KMS-11 (cell line): ENCODE measurements around the gene NLK.

ENCODE experiments used
- H2AFZ ChIP-seq: fragments of 200-600 bp; sonication (generic); 2 replicates; pipeline ENCODE4 v1.6.1; 2016; ENCODE audit warnings: antibody characterized with exemption, mixed run types, low read depth
- H3K27ac ChIP-seq: fragments of 200-600 bp; sonication (generic); 2 replicates; pipeline ENCODE4 v1.6.1; 2016; ENCODE audit warnings: mild to moderate bottlenecking, mixed run types
- H3K27me3 ChIP-seq: fragments of 200-600 bp; sonication (generic); 2 replicates; pipeline ENCODE4 v1.6.1; 2017; ENCODE audit warnings: mild to moderate bottlenecking, low read depth, mixed run types, moderate library complexity; ENCODE audit not compliant: insufficient read depth
- H3K36me3 ChIP-seq: fragments of 200-600 bp; sonication (generic); 2 replicates; pipeline ENCODE4 v1.6.1; 2017; ENCODE audit warnings: mild to moderate bottlenecking, mixed run types; ENCODE audit not compliant: insufficient read depth
- H3K4me1 ChIP-seq: fragments of 200-600 bp; sonication (generic); 2 replicates; pipeline ENCODE4 v1.6.1; 2016; ENCODE audit warnings: mild to moderate bottlenecking, low read depth, mixed run types; ENCODE audit not compliant: poor library complexity, severe bottlenecking
- H3K4me2 ChIP-seq: fragments of 200-600 bp; sonication (generic); 2 replicates; pipeline ENCODE4 v1.7.0; 2016; ENCODE audit warnings: mild to moderate bottlenecking, mixed run types
- H3K4me3 ChIP-seq: fragments of 200-600 bp; sonication (generic); IDR thresholded peaks from 2 replicates; pipeline ENCODE4 v1.6.1; 2017; ENCODE audit warnings: low read depth, low read length, mixed read lengths; ENCODE audit not compliant: insufficient read depth
- H3K79me2 ChIP-seq: fragments of 200-600 bp; sonication (generic); 2 replicates; pipeline ENCODE4 v1.6.1; 2016; ENCODE audit warnings: low read depth, mixed run types; ENCODE audit not compliant: insufficient read depth
- H3K9ac ChIP-seq: fragments of 200-600 bp; sonication (generic); 2 replicates; pipeline ENCODE4 v1.6.1; 2016; ENCODE audit warnings: mild to moderate bottlenecking, mixed run types
- H4K20me1 ChIP-seq: fragments of 200-600 bp; sonication (generic); 2 replicates; pipeline ENCODE4 v1.6.1; 2016; ENCODE audit warnings: mild to moderate bottlenecking, mixed run types; ENCODE audit not compliant: insufficient read depth
- TF ChIP-seq, protein P1 (sequence below): fragments of 200-600 bp; sonication (generic); conservative IDR thresholded peaks from 2 replicates; pipeline ENCODE4 v1.6.1; 2017; ENCODE audit warnings: low read depth, mild to moderate bottlenecking, antibody characterized with exemption, low read length, moderate library complexity, mixed read lengths

Gene NLK

DNA sequence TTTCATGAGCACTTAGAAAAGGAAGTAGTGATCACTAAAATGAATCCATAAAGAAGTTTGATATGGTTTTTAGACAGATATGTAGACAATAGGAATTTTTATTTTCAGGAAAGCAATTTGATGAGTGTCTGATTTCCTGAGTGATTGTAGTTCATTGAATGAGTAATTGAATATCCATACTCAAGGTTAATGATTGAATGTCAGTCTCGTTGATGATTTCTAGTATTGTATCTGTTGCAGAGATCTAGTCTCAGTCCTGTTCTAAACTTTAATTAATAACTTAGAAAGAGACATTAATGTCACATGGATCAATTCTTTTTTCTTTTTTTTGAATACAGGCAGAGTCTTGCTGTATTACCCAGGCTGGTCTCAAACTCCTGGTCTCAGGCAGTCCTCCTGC lies 78.3 kb downstream of the NLK start:
- Histone ChIP-seq H3K79me2 (no peaks in the 10 kb centered on the region), H3K4me1 (peaks cover 29% of the 10 kb centered on the region), H3K27me3 (no peaks in the 10 kb centered on the region), H3K4me3 (no peak overlapping the region), H4K20me1 (no peaks in the 10 kb centered on the region), H3K27ac (no peak overlapping the region), H3K36me3 (no peaks in the 10 kb centered on the region), H2AFZ (no peak overlapping the region), H3K9ac (no peak overlapping the region), H3K4me2 (no peak overlapping the region)
- TF ChIP-seq, protein P1, sequence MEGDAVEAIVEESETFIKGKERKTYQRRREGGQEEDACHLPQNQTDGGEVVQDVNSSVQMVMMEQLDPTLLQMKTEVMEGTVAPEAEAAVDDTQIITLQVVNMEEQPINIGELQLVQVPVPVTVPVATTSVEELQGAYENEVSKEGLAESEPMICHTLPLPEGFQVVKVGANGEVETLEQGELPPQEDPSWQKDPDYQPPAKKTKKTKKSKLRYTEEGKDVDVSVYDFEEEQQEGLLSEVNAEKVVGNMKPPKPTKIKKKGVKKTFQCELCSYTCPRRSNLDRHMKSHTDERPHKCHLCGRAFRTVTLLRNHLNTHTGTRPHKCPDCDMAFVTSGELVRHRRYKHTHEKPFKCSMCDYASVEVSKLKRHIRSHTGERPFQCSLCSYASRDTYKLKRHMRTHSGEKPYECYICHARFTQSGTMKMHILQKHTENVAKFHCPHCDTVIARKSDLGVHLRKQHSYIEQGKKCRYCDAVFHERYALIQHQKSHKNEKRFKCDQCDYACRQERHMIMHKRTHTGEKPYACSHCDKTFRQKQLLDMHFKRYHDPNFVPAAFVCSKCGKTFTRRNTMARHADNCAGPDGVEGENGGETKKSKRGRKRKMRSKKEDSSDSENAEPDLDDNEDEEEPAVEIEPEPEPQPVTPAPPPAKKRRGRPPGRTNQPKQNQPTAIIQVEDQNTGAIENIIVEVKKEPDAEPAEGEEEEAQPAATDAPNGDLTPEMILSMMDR = no peak

DNA sequence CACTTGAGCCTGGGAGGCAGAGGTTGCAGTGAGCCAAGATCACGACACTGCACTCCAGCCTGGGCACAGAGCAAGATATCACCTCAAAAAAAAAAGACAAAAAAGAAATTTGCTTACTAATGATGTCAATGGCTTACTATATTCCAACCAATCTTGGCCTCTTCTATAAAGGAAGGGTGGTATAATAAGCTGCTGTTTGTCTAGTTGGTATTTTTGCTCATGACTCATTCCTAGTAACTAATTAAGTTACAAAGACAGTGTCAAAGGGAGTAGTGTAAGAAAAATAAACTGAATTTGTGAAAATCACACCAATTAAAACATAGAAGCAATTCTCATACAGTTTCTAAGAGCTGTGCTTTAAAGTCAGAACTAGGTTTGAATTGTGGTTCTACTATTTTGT lies 82.5 kb downstream of the NLK start:
- Histone ChIP-seq H4K20me1 (no peaks in the 10 kb centered on the region), H3K36me3 (no peaks in the 10 kb centered on the region), H3K9ac (no peak overlapping the region), H3K79me2 (no peaks in the 10 kb centered on the region), H3K27ac (no peak overlapping the region), H3K4me1 (no peaks in the 10 kb centered on the region), H3K4me3 (no peak overlapping the region), H2AFZ (no peak overlapping the region), H3K27me3 (no peaks in the 10 kb centered on the region), H3K4me2 (no peak overlapping the region)
- TF ChIP-seq, protein P1 = no peak

DNA sequence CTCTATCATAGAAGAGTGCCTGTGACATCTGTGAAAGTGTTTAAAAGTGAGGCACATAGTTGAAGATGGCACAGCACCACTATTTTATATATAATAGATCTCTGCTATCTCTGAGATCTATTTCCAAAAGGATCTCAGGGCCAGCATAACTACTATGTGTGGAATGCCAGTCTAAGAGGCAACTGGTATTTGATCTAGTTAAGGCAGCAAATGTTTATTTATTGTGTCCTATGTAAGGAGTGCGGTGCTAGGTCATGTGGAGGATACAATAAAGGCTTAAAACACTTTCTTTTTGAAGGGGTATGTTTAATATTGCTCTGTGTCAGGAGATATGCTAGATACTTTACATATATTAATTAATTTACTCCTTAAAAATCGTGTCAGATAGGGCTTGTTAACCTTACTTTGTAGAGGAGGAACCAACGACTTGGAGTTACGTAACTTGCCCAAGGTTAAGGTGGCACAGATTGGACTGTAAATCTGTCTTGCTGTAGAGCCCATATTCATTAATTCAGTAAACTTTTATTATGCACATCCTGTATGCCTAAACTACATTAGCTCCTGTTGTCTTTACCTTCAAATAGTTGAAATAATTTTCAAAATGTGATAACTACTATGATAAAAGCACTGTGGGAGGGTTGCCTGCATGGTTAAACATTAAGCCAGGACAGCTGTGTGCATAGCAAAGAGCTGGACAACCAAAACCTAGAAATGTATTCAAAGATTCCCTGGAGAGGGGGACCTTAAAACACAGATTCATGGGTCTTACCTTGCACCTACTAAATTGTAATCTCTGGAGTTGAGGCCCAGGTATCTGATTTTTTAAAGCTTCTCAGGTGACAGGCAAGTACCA lies 83.3 kb downstream of the NLK start:
- H3K36me3 ChIP-seq = no peaks in the 10 kb centered on the region
- TF ChIP-seq, protein P1 = no peak
- no peak overlapping the region for H3K4me3 ChIP-seq
- no peaks in the 10 kb centered on the region for H4K20me1 ChIP-seq
- H3K4me2 ChIP-seq = no peak overlapping the region
- no peaks in the 10 kb centered on the region for H3K79me2 ChIP-seq
- H3K27ac ChIP-seq = no peak overlapping the region
- no peak overlapping the region for H3K9ac ChIP-seq
- no peak overlapping the region for H2AFZ ChIP-seq
- H3K27me3 ChIP-seq = no peaks in the 10 kb centered on the region
- no peaks in the 10 kb centered on the region for H3K4me1 ChIP-seq

DNA sequence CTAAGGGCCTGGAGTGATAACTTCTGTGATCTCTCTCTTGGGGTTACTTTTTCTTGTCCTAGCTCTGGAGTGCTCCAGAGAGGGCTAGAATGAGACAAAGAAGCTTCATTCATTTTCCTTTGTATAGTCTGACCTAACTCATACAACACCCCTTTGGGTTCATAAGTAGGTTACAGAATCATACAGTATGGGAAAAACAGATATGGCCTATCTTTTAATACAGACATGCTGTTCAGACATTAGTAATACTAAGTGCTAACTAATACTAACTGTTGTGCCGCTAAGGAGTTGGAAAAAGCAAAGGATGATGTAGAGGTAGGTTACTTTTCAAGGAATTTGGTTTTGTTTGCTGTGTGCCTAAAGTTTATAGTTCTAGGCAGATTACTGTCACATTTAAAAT lies 84.7 kb downstream of the NLK start:
- H3K4me1 ChIP-seq = no peaks in the 10 kb centered on the region
- no peak overlapping the region for H3K4me3 ChIP-seq
- H3K79me2 ChIP-seq = no peaks in the 10 kb centered on the region
- no peak overlapping the region for H3K4me2 ChIP-seq
- H4K20me1 ChIP-seq = no peaks in the 10 kb centered on the region
- no peaks in the 10 kb centered on the region for H3K36me3 ChIP-seq
- no peaks in the 10 kb centered on the region for H3K27me3 ChIP-seq
- TF ChIP-seq, protein P1 = no peak
- H3K9ac ChIP-seq = no peak overlapping the region
- H3K27ac ChIP-seq = no peak overlapping the region
- no peak overlapping the region for H2AFZ ChIP-seq
